ENCODE measurements around the gene ZNF526. TPM values are rescaled to one million over a fixed set of nuclear protein-coding genes. Genes with fewer than 3 reads are reported as not detected.
A peak's percentile ranks its signal among the peaks of the same experiment; 100 is the strongest.

ZNF526 gene
- total and polyA plus RNA-seq, 2 donors (not counting 1 experiment from before 2014, with no cell fraction given) = 4.9 to 21.3 TPM

DNA sequence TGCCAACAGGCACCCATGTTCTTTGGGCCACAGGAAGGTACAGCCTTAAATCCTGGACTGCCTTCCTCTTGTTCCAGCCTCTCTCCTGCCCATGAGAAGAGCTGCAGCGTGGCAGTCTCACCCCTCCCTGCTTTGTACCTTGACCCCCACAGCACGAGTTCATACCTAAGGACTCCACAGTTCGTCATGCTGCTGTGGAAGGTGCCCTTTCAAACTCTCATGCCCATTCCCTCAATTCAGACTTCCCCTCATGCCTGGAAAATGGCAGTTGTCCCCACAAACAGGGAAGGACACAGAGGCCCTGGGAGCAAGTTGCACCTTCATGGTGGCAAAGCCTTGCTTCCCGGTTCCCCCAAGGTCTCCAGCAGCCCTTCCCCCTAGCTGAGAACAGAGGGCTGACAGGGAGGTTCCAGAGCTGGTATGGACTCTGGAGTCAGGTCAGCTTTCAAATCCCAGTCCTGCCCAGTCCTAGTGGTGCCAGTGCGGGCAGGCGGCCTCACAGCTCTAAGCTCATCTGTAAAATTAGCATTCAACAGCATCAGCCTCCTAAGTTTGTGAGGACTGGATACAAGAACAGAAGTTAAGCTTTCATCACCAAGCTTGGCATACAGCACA lies 13.7 kb downstream of the ZNF526 start:
- Histone ChIP-seq H3K4me3 (ENCODE audit: control extremely low read depth in 1 of 5, extremely low read depth in 1 of 5, insufficient read depth in 1 of 5, low read depth in 2 of 5, low read length in 4 of 5) (no peak overlapping the region), H4K20me1 (ENCODE audit: control insufficient read depth, insufficient read depth, low read length, poor library complexity, severe bottlenecking) (peaks cover 90% of the 10 kb centered on the region), H3K27me3 (replicated peaks in 1 of 4; ENCODE audit: control extremely low read depth in 1 of 4, control insufficient read depth in 3 of 4, insufficient read depth in 4 of 4, low read length in 3 of 4) (no peaks in the 10 kb centered on the region), H3K4me2 (replicated peaks; ENCODE audit: low read depth, low read length, poor library complexity, severe bottlenecking) (no peak overlapping the region), H2AFZ (ENCODE audit: insufficient read depth, low read depth, low read length, poor library complexity, severe bottlenecking) (no peak overlapping the region), H3K27ac (ENCODE audit: low read length in 2 of 2) (no peak overlapping the region), H3K36me3 (replicated peaks in 1 of 2; ENCODE audit: control extremely low read depth in 1 of 2, control insufficient read depth in 1 of 2, extremely low read depth in 1 of 2, insufficient read depth in 2 of 2, low read length in 1 of 2) (peaks cover 3 to 79% of the 10 kb centered on the region in 2 experiments), H3K9ac (ENCODE audit: low read length) (no peak overlapping the region), H3K79me2 (ENCODE audit: control insufficient read depth, insufficient read depth, low read length) (peaks cover 39% of the 10 kb centered on the region), H3K9me3 (ENCODE audit: control extremely low read depth in 1 of 3, control insufficient read depth in 2 of 3, insufficient read depth in 1 of 3, low read length in 2 of 3) (no peaks in the 10 kb centered on the region), H3K4me1 (ENCODE audit: control insufficient read depth in 2 of 2, insufficient read depth in 2 of 2, low read length in 2 of 2) (no peaks in the 10 kb centered on the region)
- Mint-ChIP-seq H3K4me3 (no peak overlapping the region), H3K27me3 (no peaks in the 10 kb centered on the region), H3K4me1 (peaks cover 7% of the 10 kb centered on the region), H3K27ac (peak overlapping the region; percentile 15), H3K9me3 (ENCODE audit: insufficient read depth) (no peaks in the 10 kb centered on the region)
- TF ChIP-seq, protein P1, sequence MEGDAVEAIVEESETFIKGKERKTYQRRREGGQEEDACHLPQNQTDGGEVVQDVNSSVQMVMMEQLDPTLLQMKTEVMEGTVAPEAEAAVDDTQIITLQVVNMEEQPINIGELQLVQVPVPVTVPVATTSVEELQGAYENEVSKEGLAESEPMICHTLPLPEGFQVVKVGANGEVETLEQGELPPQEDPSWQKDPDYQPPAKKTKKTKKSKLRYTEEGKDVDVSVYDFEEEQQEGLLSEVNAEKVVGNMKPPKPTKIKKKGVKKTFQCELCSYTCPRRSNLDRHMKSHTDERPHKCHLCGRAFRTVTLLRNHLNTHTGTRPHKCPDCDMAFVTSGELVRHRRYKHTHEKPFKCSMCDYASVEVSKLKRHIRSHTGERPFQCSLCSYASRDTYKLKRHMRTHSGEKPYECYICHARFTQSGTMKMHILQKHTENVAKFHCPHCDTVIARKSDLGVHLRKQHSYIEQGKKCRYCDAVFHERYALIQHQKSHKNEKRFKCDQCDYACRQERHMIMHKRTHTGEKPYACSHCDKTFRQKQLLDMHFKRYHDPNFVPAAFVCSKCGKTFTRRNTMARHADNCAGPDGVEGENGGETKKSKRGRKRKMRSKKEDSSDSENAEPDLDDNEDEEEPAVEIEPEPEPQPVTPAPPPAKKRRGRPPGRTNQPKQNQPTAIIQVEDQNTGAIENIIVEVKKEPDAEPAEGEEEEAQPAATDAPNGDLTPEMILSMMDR (IDR thresholded peaks at IDR 0.05) = no peak
- TF ChIP-seq EZH2 (IDR thresholded peaks at IDR 0.05; ENCODE audit: borderline replicate concordance, insufficient read depth, low read depth, low read length, poor library complexity, severe bottlenecking) = no peak
- intact Hi-C loops (cut with micrococcal nuclease) = no loop called here
- DNase-seq (no peak), ATAC-seq (ENCODE audit: low read depth) (no peak)
- ChIA-PET POLR2A (interaction anchor here (0.5 to 1.1 kb wide), 2 partner anchors 9 to 141 kb away, joined by 3 read pairs; partner anchors contain the start of gene GSK3A), CTCF (interaction anchor here (0.7 to 1.2 kb wide), 6 partner anchors 11 to 125 kb away, joined by 3 to 4 read pairs (median 3); partner anchors contain the start of gene ZNF526)
- 99% methylated on average over 4 of the region's 6 CpGs for WGBS (ENCODE audit: insufficient coverage)

DNA sequence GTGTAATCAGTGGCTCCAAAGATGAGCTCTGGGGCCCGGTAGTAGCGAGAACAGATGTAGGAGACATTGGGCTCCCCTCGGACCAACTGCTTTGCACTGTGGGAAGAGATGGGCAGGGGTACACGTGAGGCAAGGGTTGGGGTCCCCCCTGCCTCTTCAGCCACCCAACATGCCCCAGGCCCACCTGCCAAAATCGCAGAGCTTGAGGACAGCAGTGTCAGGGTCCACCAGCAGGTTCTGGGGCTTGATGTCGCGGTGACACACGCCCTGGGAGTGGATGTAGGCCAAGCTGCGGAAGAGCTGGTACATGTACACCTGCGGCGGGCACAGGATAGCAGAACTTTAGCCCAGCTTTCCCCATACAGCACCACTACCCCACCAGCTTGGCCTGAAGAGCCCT lies 14.3 kb downstream of the ZNF526 start:
- Histone ChIP-seq H3K36me3 (replicated peaks in 1 of 2; ENCODE audit: control extremely low read depth in 1 of 2, control insufficient read depth in 1 of 2, extremely low read depth in 1 of 2, insufficient read depth in 2 of 2, low read length in 1 of 2) (peaks cover 3 to 83% of the 10 kb centered on the region in 2 experiments), H4K20me1 (ENCODE audit: control insufficient read depth, insufficient read depth, low read length, poor library complexity, severe bottlenecking) (peaks cover 90% of the 10 kb centered on the region), H3K4me3 (ENCODE audit: control extremely low read depth in 1 of 5, extremely low read depth in 1 of 5, insufficient read depth in 1 of 5, low read depth in 2 of 5, low read length in 4 of 5) (no peak overlapping the region), H3K27ac (ENCODE audit: low read length in 2 of 2) (no peak overlapping the region), H3K9me3 (ENCODE audit: control extremely low read depth in 1 of 3, control insufficient read depth in 2 of 3, insufficient read depth in 1 of 3, low read length in 2 of 3) (no peaks in the 10 kb centered on the region), H2AFZ (ENCODE audit: insufficient read depth, low read depth, low read length, poor library complexity, severe bottlenecking) (no peak overlapping the region), H3K79me2 (ENCODE audit: control insufficient read depth, insufficient read depth, low read length) (peaks cover 42% of the 10 kb centered on the region), H3K9ac (ENCODE audit: low read length) (no peak overlapping the region), H3K4me2 (replicated peaks; ENCODE audit: low read depth, low read length, poor library complexity, severe bottlenecking) (no peak overlapping the region), H3K4me1 (ENCODE audit: control insufficient read depth in 2 of 2, insufficient read depth in 2 of 2, low read length in 2 of 2) (peaks cover 0 to 4% of the 10 kb centered on the region in 2 donors), H3K27me3 (replicated peaks in 1 of 4; ENCODE audit: control extremely low read depth in 1 of 4, control insufficient read depth in 3 of 4, insufficient read depth in 4 of 4, low read length in 3 of 4) (no peaks in the 10 kb centered on the region)
- Mint-ChIP-seq H3K9me3 (ENCODE audit: insufficient read depth) (no peaks in the 10 kb centered on the region), H3K27me3 (no peaks in the 10 kb centered on the region), H3K27ac (no peak overlapping the region), H3K4me3 (no peak overlapping the region), H3K4me1 (peaks cover 11% of the 10 kb centered on the region)
- intact Hi-C loops (cut with micrococcal nuclease) = no loop called here
- DNase-seq (no peak), ATAC-seq (ENCODE audit: low read depth) (no peak)
- WGBS (ENCODE audit: insufficient coverage) = 96% methylated on average over 11 of the region's 11 CpGs
- POLR2A ChIA-PET = no interaction called here
- CTCF ChIA-PET = interaction anchor here (1.1 to 1.6 kb wide), 3 partner anchors 10 to 101 kb away, joined by 3 to 4 read pairs (median 3); no protein-coding TSS in a partner anchor
- TF ChIP-seq EZH2 (IDR thresholded peaks at IDR 0.05; ENCODE audit: borderline replicate concordance, insufficient read depth, low read depth, low read length, poor library complexity, severe bottlenecking) = no peak
- TF ChIP-seq, protein P1 (IDR thresholded peaks at IDR 0.05) = no peak

Data from B cell (primary cell).